ENCODE data around the gene NCKAP5.
"Not testable (repeated sequence)": the region's sequence is repeated elsewhere in the genome, so short reads cannot be mapped to it uniquely, and the experiment has no call there.

Gene NCKAP5

DNA sequence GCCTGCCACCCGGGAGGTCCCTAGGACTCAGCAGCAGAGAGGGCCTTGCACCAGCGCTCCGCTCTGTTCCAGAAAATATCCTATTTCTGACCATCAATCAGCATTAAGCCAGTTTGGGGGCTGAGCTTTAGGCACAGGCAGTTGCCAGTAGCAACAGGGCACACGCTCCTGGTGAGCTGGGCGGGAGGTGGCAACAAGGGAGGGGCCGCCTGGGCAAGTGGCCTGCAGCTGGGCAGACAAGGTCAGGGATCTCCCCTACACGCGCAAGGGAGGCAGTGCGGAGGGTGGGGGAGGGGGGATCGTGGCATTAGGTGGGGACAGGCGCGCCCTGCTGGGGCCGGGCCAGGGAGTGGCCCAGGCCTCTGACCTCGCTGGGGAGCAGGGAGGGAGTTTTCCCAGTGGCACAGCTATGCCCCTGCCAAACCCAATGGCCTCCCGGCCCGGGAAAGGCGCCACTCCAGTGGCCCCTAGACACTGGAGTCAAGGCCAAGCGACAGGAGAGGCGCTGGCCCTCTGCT, 302.8 kb downstream of the NCKAP5 start:
- ATAC-seq = no peak

DNA sequence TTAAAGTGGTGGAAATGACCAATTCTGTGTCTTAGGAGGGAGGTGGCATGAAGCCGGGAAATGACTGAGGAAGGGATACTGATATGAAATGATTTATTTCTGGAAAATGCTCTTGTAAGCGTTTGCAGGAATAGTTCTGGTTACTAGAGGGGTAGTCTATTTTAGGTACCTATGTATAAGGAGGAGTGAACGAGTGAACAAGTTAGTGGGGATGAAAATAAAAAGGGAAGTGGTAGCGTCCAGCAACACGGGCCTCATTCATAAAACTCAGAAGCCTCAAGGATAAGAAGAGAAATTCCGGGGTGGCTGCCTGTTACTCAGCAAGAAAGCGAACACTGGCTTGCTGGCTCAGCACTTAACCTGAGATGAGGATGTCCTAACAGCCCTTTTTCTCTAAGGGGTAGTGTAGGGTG, 303.3 kb downstream of the NCKAP5 start:
- no peak for ATAC-seq
- no peak for DNase-seq

More for the DNA sequence above, 302.8 kb downstream of the NCKAP5 start:
- no peak for DNase-seq

DNA sequence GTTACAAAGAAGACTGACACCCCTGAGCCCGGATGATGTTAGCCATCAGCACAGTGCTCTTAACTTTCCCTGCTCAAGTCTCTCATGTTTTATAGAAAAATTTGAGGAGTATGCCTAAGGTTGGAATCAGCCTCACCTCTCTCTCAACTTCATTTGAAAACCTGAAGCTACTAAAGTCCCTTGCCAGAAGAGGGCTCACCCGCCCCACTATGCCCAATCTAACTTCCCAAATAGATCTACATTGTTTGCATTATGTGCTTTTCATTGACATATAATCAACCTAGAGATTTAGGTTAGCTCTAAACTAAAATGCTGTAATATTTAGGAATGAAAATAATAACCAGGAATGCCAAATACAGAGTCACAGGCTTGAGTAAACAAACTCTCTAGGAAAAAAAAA, 305.4 kb downstream of the NCKAP5 start:
- DNase-seq (no peak), ATAC-seq (no peak)

DNA sequence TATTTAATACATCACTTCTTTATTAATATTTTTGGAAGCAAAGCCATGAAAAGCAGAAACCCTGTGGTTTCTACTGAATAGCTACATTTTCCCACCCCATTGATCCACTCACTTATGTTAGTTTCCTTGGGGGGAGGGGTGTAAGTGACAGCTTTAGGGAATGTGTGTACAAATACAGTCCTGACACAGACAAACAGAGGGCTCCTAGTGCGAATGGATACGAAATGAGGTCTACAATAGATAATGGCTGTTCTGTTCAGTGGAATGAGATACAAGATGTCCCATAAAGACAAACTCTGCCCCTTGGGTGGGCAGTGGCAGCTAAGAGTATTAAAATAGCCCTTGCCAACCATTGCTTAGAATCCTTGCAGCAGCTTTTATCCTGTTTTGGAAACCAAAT, 312.9 kb downstream of the NCKAP5 start:
- no peak for DNase-seq
- ATAC-seq = no peak

DNA sequence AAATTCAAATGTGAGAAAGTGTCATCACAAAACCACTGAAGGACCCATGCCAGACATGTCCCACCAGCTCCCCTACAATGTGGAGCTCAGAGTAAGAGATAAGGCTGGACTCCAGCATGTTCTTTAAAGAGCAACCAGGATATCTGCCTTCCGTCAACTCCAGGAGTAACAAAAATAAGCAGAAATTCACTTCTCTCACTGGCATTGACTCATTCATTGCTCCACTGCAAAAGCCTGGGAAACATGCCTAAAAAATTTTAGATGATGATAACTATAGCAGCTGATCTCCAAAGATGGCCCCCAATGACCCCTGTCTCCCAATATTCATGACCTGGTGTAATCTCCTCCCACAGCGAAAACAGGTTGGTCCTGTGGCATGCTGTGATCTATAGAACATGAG, 314.5 kb downstream of the NCKAP5 start:
- no peak for ATAC-seq
- no peak for DNase-seq

DNA sequence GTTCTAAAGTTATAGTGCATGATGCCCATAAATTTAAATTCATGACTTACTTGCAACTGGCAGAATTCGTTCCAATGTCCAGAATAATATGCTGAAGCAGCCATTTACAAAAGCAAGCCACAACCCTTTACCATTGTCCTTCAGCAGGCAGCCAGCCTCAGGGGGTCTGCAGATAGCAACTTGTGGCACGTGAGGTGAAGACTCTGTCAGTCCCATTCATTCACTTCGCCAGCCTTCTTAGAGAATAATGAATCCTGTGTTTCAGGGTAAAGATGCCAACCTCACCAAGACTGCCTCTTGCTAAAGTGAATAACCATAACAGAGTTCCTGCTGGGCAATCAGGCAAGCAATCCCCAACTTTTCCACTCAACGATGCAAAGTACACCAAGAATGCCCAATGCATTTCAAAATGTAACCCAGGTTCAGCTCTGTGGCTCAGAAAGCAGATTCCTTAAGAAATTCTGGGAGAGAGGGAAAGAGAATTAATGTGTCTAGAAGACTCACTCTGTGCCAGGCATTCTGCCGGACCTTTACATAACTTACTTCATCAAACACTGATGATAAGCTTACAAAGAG, 315.4 kb downstream of the NCKAP5 start:
- ATAC-seq (no peak), DNase-seq (no peak)

DNA sequence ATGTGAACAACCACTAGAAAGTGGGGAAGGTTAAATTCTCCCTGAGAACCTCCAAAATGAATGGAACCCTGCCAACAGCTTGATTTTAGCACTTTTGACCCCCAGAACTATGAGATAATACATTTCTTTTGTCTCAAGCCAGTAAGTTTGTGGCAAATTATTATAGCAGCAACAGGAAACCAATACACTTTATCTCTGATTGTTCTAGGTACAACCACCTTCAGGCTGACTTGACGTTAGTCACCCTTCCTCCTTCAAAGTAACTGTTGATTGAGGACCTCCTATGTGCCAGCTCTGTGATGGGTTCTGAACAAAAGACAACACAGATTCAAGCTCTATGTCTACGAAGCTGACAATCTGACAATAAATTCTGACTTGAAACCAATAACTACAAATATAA, 318.9 kb downstream of the NCKAP5 start:
- no peak for ATAC-seq
- DNase-seq = no peak

DNA sequence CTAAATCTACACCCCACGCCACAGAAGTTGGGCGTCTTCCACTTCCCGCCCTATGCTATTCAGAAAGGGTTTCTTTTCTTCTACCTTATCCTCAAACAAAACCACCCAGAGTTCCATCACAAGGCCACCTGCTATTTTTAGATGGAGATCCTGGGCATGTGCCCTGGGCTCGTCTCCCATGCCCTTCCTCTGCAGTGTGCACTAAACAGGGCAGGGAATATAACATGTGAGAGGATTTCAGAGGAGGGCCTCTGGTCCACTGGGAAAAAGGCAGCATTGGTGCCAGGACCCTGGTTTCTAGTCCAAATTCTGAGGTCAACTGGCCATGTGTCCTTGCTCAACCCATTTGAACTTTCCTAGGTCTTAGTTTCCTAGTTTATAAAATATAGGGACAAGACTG, 320.0 kb downstream of the NCKAP5 start:
- DNase-seq (no peak), ATAC-seq (no peak)

DNA sequence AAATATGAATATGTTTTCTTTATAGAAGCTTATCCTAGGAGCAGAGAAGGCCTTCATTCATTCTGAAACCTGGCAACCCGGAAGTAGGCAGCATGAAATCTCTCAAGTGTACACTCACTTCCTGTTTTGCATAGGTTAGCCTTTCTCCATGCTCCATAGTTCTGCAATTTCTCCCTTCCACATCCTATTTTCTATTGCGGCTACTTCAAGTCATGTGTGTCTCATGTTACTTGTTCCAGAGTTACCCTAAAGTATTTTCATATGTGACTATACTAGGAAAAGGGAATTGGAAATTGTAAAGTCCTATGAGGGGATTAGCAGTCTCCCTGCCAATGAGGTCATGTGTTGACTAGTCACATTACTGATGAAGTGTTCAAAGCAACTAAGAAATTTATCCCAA, 320.6 kb downstream of the NCKAP5 start:
- ATAC-seq (no peak), DNase-seq (no peak)

DNA sequence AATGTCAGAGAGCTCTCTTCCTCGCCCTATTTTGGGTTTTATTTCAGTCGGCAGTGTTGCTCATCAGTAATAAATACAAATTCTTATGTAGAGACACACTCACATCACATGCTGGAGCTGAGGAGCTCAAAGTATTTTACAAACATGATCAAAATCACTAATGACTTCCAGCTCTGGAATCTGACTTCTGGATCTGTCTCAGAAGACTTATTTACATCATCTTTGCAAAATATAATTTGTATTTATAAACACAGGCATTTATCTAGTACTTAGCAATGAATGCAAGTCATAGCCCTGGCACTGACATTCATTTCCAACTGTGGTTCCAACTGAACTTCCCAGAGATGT, 327.1 kb downstream of the NCKAP5 start:
- DNase-seq (no peak), ATAC-seq (no peak)

DNA sequence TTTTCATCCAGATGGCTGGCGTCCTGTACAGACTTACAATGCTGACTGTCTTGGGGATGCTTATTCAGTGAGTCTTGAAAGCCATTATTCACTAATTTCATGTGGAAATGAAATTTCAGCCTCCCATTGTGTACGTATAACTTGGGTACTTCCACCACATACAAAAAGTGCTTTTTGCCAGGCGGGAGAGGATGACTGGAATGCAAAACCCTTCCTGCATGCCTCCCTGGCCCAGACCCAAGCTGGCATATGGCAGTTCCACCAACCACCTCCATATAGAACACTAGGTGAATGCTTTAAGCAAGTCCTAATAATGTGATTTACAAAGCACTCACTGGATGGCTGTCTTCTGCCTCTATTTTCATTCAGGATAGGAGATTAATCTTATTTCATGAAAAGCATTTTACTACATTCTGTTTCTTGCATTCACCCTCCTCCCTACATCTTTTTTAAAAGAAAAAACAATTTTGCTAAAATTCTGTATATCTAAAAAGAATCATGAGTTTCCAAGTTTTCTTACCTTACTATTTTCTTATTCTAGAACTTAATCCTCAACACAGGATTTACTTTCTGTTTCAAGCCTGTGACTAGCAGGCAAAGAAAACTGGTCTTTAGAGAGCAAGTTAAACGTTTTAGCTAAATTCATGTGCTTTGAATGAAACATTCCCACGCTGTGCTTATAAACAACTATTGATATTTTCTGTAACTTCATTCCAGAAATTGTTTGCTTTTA, 327.6 kb downstream of the NCKAP5 start:
- no peak for DNase-seq

DNA sequence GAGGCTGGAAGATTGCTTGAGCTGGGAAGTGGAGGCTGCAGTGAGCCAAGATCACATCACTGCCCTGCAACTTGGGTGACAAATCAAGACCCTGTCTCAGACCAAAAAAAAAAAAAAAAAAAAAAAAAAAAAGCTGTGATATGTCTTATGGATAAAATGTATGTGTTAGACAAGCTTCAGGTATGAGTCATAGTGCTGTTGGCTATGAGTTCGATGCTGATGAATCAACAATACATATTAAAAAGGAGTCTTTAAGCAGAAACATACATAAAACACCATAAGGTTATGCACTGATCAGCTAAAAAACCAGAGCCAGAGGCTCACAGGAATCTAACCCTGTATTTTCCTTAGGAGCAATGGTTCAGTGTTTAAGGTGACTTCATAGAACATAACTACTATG, 332.3 kb downstream of the NCKAP5 start:
- DNase-seq = no peak

More for the DNA sequence above, 327.6 kb downstream of the NCKAP5 start:
- no peak for ATAC-seq

DNA sequence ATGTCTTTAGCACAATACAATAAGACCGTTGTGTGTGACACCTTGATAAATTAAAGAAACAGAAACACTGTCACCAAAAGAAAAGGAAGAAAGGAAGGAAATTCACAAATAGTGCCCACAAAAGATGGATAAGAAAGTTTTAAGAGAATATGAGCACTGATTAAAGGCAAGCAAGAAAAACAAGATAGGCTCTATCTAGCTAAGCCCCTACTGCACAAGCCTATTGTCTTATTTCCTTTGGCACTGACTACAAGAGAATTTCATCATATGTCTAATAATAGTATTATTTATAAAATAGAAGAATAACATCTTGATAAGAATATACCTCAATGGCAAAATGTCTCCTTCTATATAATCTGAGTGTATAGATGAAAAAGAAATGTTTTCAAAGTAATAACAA, 335.7 kb downstream of the NCKAP5 start:
- DNase-seq (no peak), ATAC-seq (no peak)

More for the DNA sequence above, 332.3 kb downstream of the NCKAP5 start:
- ATAC-seq = no peak

DNA sequence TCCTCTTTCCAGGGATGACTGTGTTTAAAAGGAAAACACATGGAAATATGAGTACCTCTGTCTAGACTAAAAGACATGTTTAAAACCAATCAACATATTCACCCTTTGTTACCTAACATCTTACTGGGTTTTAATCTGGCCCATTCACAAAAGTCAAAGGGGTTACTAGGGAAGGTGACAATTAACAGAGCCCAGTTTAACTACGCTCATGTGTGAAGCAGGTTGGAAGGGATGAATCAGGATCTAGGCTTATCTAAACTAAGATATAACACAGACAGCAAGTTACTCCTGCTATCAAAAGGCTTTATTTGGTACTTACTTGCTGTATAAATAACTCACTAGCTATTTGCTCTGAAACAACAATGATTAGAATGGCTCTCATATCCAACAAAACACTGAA, 337.0 kb downstream of the NCKAP5 start:
- DNase-seq = no peak
- no peak for ATAC-seq

DNA sequence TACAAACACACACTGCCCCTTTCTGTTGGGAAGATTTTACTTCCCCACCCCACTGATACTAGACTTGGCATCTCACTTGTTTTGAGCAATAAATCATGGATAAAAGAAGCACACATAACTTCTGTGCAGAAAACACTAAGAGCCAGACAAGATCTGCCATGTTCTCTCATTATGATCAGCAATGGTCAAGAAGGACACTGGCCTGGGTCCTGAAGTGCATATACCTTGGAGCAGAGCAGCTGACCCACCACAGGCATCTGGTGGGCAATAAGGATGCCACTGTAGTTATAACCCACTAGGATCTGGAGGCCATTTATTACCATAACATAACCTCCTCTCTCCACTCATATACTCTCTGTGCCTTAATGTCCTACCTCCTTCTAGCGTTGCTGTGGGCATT, 338.3 kb downstream of the NCKAP5 start:
- no peak for ATAC-seq
- no peak for DNase-seq

DNA sequence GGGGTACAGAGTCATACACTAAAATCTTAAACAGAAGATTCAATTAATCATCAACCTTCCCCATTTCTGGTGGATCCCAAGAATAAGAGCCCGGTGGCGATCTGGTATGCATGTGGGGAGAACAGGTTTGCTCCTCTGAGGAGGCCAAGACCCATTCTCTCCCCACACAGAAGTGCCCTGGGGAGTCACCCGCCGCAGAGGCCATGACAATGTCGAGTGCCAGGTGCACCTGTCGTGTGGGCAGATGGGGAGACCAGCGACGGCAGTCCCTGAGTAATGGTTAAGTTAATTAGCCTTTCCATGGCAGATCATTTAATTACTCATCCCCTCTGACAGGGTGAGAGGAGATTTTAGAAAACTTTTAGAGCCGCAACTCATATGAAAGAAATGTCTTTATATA, 345.0 kb downstream of the NCKAP5 start:
- ATAC-seq (no peak), DNase-seq (no peak)

DNA sequence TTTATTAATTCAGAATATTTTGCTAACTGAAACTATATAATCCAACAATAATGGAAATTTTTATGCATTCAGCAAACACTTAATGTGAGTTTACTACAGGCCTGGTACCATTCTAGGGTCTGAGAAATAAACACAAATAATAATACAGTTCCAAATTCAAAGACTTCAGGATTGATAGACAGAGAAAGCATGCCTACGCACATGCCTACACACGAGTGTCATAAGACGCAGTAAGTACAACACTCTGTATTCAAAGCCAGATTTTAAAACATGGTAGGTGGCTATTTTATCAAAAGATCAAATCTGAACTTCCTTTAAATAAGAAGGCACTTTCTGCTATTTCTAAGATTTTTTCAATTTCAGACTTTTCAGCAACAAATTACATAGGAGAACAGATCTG, 346.9 kb downstream of the NCKAP5 start:
- DNase-seq = no peak
- no peak for ATAC-seq

DNA sequence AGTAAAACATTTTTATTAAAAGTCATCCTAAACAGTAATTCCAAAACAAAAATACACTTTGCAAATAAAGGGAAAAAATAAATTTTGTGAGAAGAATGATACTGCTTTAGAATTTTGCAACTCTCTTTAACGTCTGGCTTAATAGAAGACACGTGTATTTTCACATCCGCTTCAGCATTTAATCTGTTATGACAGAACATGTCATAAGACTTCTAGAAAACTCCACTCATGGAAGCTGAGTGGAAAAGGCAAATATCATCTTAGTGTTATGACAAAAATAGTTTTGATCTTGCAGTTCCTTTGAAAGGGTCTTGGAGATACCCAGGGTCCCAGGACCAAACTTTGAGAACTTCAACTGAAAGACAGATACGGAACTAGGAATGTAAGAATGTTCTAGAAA, 350.1 kb downstream of the NCKAP5 start:
- ATAC-seq (no peak), DNase-seq (no peak)

DNA sequence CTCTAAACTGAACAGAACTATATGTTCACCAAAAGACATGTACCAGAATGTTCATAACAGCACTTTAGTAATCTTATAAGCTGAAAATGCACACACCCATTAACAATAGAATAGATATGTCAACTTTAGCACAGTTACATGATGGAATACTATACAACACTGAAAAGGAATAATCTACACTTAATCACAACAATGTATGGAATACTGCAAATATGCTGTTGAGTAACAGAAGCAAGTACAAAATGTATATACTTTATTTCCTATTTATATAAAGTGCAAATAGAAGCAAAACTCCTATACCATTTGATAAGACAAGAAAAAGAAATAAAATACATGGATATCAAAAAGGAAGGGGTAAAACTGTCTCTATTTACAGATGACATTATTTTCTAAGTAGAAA, 352.8 kb downstream of the NCKAP5 start:
- ATAC-seq (no peak), DNase-seq (no peak)

DNA sequence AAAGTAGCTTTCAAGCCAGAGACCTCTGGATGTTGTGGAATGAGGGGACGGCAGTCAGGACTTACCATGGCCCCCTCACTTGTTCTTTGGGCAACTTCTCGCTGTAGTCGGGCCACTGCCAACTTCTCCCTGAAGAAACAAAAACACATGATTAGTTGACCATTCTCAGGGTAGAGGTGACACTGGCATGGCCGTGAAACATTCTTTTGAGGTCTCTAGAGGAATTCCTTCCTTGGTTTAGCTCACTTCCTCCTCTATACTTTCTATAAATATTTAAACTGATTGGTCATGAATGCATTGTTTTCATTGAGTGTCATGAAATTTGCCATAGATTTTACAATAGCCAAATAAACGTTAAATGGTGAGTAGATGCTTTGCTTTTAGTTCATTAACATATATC, 354.6 kb downstream of the NCKAP5 start:
- ATAC-seq (no peak), DNase-seq (no peak)

DNA sequence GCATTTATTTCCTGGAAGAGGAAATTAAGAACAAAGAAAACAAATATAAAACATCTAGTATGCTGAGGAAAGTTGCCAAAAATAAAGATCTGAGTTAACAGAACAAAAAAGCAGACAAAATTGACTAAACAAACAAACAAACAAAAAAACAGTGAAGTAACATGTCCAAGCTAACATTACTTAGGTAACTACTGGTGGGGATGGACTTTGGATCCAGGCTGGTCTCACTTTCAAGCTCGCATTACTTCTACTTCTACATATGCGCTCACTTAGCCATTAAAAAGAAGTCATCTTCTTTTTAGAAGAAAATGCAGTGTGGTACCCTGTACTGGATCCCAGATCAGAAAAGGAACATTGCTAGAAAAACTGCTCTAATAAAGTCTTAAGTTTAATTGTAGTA, 358.9 kb downstream of the NCKAP5 start:
- no peak for DNase-seq
- ATAC-seq = no peak

DNA sequence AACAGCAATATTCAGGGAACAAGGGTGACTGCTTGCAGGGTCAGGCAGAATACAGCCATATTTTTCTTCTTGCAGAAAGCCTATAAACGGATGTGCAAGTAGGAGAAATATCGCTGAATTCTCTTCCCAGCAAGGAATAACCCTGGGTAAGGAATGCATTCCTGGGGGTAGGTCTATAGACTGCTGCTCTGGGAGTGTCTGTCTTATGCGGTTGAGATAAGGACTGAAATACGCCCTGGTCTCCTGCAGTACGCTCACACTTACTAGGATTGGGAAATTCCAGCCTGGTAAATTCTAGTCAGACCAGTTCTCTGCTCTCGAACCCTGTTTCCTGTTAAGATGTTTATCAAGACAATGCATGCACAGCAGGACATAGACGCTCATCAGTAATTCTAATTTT, 361.6 kb downstream of the NCKAP5 start:
- not testable (repeated sequence) for ATAC-seq, DNase-seq

DNA sequence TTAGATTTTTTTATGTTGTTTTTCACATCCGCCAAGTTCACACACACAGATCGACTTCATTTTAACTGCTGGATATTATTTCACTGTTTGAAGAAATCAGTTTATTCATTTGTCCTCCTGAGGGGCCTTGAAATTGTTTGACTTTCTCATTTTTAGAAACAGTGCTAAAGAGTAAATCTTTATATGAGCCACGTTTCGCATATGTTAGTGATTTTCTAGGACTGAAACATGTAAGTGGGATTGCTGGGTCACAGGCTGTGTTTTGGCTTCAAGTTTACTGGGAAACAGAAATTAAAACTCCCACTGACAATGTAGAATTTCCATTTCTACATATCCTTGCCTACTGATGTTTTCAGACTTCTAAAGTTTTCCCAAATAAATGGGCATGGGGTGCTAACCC, 363.8 kb downstream of the NCKAP5 start:
- DNase-seq (no peak), ATAC-seq (no peak)

All from stimulated activated naive CD8-positive, alpha-beta T cell treated with anti-CD3 and anti-CD28 coated beads, Interleukin-15, Interleukin-2, amounts not matched to agents 100 U/mL and 50 U/mL, for 24 hours (primary cell).